Glomerular endothelial cell (primary cell): ENCODE measurements around the gene CES4A. TPM values are rescaled to one million over a fixed set of nuclear protein-coding genes. Genes with fewer than 3 reads are reported as not detected.
A peak's percentile ranks its signal among the peaks of the same experiment; 100 is the strongest.
"Not testable (repeated sequence)": the region's sequence is repeated elsewhere in the genome, so short reads cannot be mapped to it uniquely, and the experiment has no call there.

Source experiments
- DNase-seq: peaks from one replicate; pipeline ENCODE4 v3.0.0-alpha.2; 2011; ENCODE audit warnings: low read depth, low spot score; ENCODE audit errors: extremely low read depth
- total RNA-seq: library from RNA; depleted of rRNA; stranded (reverse); fragments of >200 nt; gene quantifications from 2 replicates; pipeline ENCODE4 v1.2.3, GENCODE V29; 2015

CES4A gene
- 0.53 and 2.6 TPM in 2 replicates for total RNA-seq

- DNase-seq: no peak
Measured at GRCh38 chr16:66988197-66988788, at the start of gene CES4A. CES4A (plus strand) TSS chr16:66988589; CDS start chr16:66988773, 184 bp downstream.

- no peak for DNase-seq
Measured at GRCh38 chr16:66939366-66939765, 49.0 kb upstream of the CES4A start.

- DNase-seq: no peak
Measured at GRCh38 chr16:66940236-66940635, 48.2 kb upstream of the CES4A start.

- DNase-seq: no peak
Measured at GRCh38 chr16:66942981-66943380, 45.4 kb upstream of the CES4A start.

GRCh38 chr16:66943426-66944053 is 44.8 kb upstream of the CES4A start:
- DNase-seq: no peak

- DNase-seq: no peak
Measured at GRCh38 chr16:66944054-66944441, 44.3 kb upstream of the CES4A start.

- DNase-seq: not testable (repeated sequence)
Measured at GRCh38 chr16:66944971-66945370, 43.4 kb upstream of the CES4A start.

GRCh38 chr16:66945939-66946338 is 42.5 kb upstream of the CES4A start:
- no peak for DNase-seq

GRCh38 chr16:66946541-66946940 is 41.8 kb upstream of the CES4A start:
- no peak for DNase-seq

GRCh38 chr16:66946974-66947301 is 41.5 kb upstream of the CES4A start:
- no peak for DNase-seq

- peak; percentile 60 for DNase-seq
Measured at GRCh38 chr16:66947302-66948065, 40.9 kb upstream of the CES4A start.

GRCh38 chr16:66948134-66948836 is 40.1 kb upstream of the CES4A start:
- DNase-seq: no peak

GRCh38 chr16:66948837-66949225 is 39.6 kb upstream of the CES4A start:
- no peak for DNase-seq

- no peak for DNase-seq
Measured at GRCh38 chr16:66949472-66949871, 38.9 kb upstream of the CES4A start.

GRCh38 chr16:66950437-66950836 is 38.0 kb upstream of the CES4A start:
- no peak for DNase-seq

- no peak for DNase-seq
Measured at GRCh38 chr16:66950971-66951790, 37.2 kb upstream of the CES4A start.

GRCh38 chr16:66952430-66953110 is 35.8 kb upstream of the CES4A start:
- no peak for DNase-seq

GRCh38 chr16:66953462-66954096 is 34.8 kb upstream of the CES4A start:
- no peak for DNase-seq

- peak; percentile 41 for DNase-seq
Measured at GRCh38 chr16:66954097-66954659, 34.2 kb upstream of the CES4A start.
